ENCODE results near the gene FOXP1. TPM values are rescaled to one million over a fixed set of nuclear protein-coding genes. Genes with fewer than 3 reads are reported as not detected.

Gene FOXP1
- polyA plus RNA-seq, 1 donor (not counting 4 experiments of a cell fraction or from before 2014, with no cell fraction given): 14.6 TPM

DNA sequence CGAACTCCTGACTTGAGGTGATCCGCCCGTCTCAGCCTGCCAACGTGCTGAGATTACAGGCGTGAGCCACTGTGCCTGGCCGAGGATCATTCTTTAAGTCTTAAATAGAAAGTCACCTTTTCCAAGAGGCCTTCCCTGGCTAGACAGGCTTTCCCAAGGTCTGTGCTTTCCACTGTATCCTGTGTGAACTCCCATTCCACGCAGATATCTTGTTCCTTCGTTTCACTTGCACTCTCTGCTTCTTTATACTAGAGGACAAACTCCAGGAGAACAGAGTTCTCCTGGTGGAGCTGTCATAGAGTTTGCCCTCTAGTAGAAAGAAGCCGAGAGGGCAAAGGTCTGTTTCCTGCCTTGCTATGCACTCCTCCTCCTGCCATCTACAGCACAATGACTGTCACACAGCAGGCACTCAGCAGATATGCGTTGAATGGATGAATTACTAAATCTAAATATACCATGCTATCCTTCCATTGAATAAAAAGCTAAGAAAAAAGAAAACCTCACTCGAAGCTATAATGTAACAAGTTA lies 211.2 kb downstream of the FOXP1 start:
- dilution Hi-C loops (cut with MboI; ENCODE audit: extremely low pct_ligation_motif_present, low sequenced_read_pairs): no loop called here
- H3K9ac ChIP-seq (ENCODE audit: control insufficient read depth, extremely low read depth, insufficient read depth, low read length): no peak overlapping the region

DNA sequence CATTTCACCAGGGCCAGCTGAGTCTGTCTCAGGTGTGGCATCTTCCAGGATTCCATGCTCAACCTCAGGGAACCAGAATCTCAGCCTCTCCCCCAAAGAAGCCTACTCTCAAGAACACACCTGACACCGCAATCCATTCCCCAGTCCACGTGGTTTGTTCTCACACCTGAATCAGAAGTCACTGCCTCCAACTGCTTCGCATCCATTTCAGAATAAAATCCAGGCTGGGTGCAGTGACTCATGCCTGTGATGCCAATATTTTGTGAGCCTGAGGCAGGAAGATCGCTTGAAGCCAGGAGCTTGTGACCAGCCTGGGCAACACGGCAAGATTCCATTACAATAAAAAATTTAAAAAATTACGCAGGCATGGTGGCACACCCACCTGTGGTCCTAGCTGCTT lies 212.2 kb downstream of the FOXP1 start:
- dilution Hi-C loops (cut with MboI; ENCODE audit: extremely low pct_ligation_motif_present, low sequenced_read_pairs): no loop called here
- Histone ChIP-seq H3K27me3 (ENCODE audit: control insufficient read depth, extremely low read depth, insufficient read depth, low read length) (no peaks in the 10 kb centered on the region), H3K4me2 (ENCODE audit: control insufficient read depth, extremely low read depth, insufficient read depth, low read depth, low read length) (no peak overlapping the region), H3K27ac (ENCODE audit: control insufficient read depth, insufficient read depth, low read length) (no peak overlapping the region), H3K4me3 (ENCODE audit: control insufficient read depth in 2 of 3, extremely low read depth in 1 of 3, insufficient read depth in 2 of 3, low read depth in 1 of 3, low read length in 3 of 3) (no peak overlapping the region), H3K4me1 (ENCODE audit: control insufficient read depth, extremely low read depth, insufficient read depth, low read length) (peaks cover 4% of the 10 kb centered on the region), H3K9me3 (ENCODE audit: control insufficient read depth, low read depth, low read length) (no peaks in the 10 kb centered on the region), H4K20me1 (ENCODE audit: control insufficient read depth, extremely low read depth, insufficient read depth, low read length) (no peaks in the 10 kb centered on the region), H3K9me1 (ENCODE audit: control insufficient read depth, extremely low read depth, insufficient read depth, low read length) (no peaks in the 10 kb centered on the region), H2AFZ (ENCODE audit: control insufficient read depth, low read length) (no peak overlapping the region), H3K79me2 (ENCODE audit: control insufficient read depth, insufficient read depth, low read length) (no peaks in the 10 kb centered on the region), H3K9ac (ENCODE audit: control insufficient read depth, extremely low read depth, insufficient read depth, low read length) (no peak overlapping the region), H3K36me3 (ENCODE audit: control insufficient read depth in 2 of 2, extremely low read depth in 1 of 2, insufficient read depth in 2 of 2, low read length in 2 of 2) (no peaks in the 10 kb centered on the region)
- FAIRE-seq (peak; percentile 53), DNase-seq (ENCODE audit: low read depth, low spot score) (no peak)
- no peak for TF ChIP-seq EZH2 (IDR thresholded peaks at IDR 0.05; ENCODE audit: low read length)
- TF ChIP-seq, protein P1, sequence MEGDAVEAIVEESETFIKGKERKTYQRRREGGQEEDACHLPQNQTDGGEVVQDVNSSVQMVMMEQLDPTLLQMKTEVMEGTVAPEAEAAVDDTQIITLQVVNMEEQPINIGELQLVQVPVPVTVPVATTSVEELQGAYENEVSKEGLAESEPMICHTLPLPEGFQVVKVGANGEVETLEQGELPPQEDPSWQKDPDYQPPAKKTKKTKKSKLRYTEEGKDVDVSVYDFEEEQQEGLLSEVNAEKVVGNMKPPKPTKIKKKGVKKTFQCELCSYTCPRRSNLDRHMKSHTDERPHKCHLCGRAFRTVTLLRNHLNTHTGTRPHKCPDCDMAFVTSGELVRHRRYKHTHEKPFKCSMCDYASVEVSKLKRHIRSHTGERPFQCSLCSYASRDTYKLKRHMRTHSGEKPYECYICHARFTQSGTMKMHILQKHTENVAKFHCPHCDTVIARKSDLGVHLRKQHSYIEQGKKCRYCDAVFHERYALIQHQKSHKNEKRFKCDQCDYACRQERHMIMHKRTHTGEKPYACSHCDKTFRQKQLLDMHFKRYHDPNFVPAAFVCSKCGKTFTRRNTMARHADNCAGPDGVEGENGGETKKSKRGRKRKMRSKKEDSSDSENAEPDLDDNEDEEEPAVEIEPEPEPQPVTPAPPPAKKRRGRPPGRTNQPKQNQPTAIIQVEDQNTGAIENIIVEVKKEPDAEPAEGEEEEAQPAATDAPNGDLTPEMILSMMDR (optimal IDR thresholded peaks at IDR 0.05 in 1 of 3, IDR thresholded peaks at IDR 0.05 in 1 of 3, conservative IDR thresholded peaks at IDR 0.05 in 1 of 3; ENCODE audit: extremely low read depth in 1 of 3, insufficient read depth in 2 of 3, low read length in 3 of 3): no peak

More for the DNA sequence above, 211.2 kb downstream of the FOXP1 start:
- FAIRE-seq (no peak), DNase-seq (ENCODE audit: low read depth, low spot score) (no peak)
- H4K20me1 ChIP-seq (ENCODE audit: control insufficient read depth, extremely low read depth, insufficient read depth, low read length): no peaks in the 10 kb centered on the region
- no peak overlapping the region for H3K4me3 ChIP-seq (ENCODE audit: control insufficient read depth in 2 of 3, extremely low read depth in 1 of 3, insufficient read depth in 2 of 3, low read depth in 1 of 3, low read length in 3 of 3)
- no peaks in the 10 kb centered on the region for H3K79me2 ChIP-seq (ENCODE audit: control insufficient read depth, insufficient read depth, low read length)
- H3K27me3 ChIP-seq (ENCODE audit: control insufficient read depth, extremely low read depth, insufficient read depth, low read length): no peaks in the 10 kb centered on the region
- H3K9me1 ChIP-seq (ENCODE audit: control insufficient read depth, extremely low read depth, insufficient read depth, low read length): no peaks in the 10 kb centered on the region
- H3K4me2 ChIP-seq (ENCODE audit: control insufficient read depth, extremely low read depth, insufficient read depth, low read depth, low read length): no peak overlapping the region
- TF ChIP-seq, protein P1 (optimal IDR thresholded peaks at IDR 0.05 in 1 of 3, IDR thresholded peaks at IDR 0.05 in 1 of 3, conservative IDR thresholded peaks at IDR 0.05 in 1 of 3; ENCODE audit: extremely low read depth in 1 of 3, insufficient read depth in 2 of 3, low read length in 3 of 3): no peak
- H3K36me3 ChIP-seq (ENCODE audit: control insufficient read depth in 2 of 2, extremely low read depth in 1 of 2, insufficient read depth in 2 of 2, low read length in 2 of 2): no peaks in the 10 kb centered on the region
- H3K4me1 ChIP-seq (ENCODE audit: control insufficient read depth, extremely low read depth, insufficient read depth, low read length): peaks cover 4% of the 10 kb centered on the region
- H2AFZ ChIP-seq (ENCODE audit: control insufficient read depth, low read length): no peak overlapping the region
- H3K9me3 ChIP-seq (ENCODE audit: control insufficient read depth, low read depth, low read length): no peaks in the 10 kb centered on the region
- H3K27ac ChIP-seq (ENCODE audit: control insufficient read depth, insufficient read depth, low read length): no peak overlapping the region

Measured in keratinocyte (primary cell).